GM18909 (cell line): ENCODE data around the gene THAP5.
"Not testable (repeated sequence)": the region's sequence is repeated elsewhere in the genome, so short reads cannot be mapped to it uniquely, and the experiment has no call there.

Experiments
- ATAC-seq: cut with Tn5 transposase; IDR thresholded peaks from one replicate; pipeline ENCODE4 v1.9.1; 2021; ENCODE audit warnings: mild to moderate bottlenecking; ENCODE audit not compliant: unreplicated experiment, poor library complexity

THAP5 gene

GRCh38 chr7:108586274-108586710 lies 16.8 kb upstream of the THAP5 start:
- no peak for ATAC-seq

DNA sequence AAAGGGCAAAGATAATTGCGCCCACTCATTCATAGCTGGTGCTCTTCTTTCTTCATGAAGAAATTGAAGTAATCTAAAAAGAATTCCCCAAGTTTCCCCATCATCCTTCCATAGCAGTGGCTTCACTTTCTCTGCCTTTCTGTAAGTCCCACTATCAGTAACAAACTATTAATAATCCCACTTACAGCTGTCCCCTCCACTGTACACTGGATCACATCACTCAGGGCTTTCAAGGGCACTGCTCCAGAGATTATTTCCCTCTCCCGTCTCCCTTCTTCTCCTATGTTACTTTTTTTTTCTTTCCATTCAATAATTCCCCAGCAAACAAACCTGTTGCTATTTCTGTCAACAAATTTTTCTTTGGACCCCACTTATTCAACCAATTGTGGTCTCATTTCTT lies 16.3 kb upstream of the THAP5 start:
- no peak for ATAC-seq

GRCh38 chr7:108584211-108584610 lies 14.7 kb upstream of the THAP5 start:
- ATAC-seq = no peak

GRCh38 chr7:108581655-108582491 lies 12.4 kb upstream of the THAP5 start:
- ATAC-seq = no peak

DNA sequence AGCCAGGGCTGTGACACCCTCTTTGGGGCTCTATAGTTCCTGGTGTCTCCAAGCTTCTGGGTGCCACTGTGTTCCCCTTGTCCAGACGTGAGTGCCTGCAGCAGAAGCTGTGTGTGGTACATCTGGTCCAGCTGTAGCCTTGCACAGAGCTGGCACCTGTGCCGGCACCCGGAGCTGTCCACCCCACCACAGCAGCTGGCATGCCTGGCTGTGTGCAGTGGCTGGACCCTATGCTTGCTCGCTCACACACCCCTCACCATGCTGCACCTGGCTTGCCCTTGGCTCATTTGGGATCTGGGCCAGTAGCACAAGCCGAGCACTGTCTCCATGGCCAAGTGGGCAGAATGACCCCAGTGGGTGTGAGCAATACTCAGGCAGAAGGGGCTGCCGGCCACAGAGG lies 10.8 kb upstream of the THAP5 start:
- ATAC-seq = no peak

GRCh38 chr7:108578937-108579336 lies 9.4 kb upstream of the THAP5 start:
- no peak for ATAC-seq

DNA sequence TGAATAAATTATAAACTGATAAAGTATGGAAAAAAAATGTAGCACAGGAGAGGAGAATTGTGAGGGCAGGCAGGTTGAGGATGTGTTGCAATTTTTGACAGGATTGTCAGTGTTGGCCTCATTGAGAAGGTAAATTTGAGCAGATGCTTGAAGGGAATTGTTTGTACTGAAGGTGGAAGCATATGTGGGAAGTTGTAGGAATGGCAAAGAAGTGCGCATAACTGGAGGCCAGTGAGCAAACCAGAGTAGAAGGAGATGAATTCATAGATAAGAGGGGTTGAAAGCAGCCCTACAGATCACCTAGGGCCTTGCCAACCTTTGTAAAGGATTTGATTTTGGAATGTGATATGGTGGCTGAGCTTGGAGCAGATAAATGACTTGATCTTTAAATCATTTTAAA lies 6.6 kb upstream of the THAP5 start:
- no peak for ATAC-seq

- no peak for ATAC-seq
Measured at GRCh38 chr7:108575156-108575555, 5.7 kb upstream of the THAP5 start.

- no peak for ATAC-seq
Measured at GRCh38 chr7:108572480-108572879, 3.0 kb upstream of the THAP5 start.

- peak; percentile 25 for ATAC-seq
Measured at GRCh38 chr7:108570146-108570755, 745 bp upstream of the THAP5 start.

- ATAC-seq = no peak
Measured at GRCh38 chr7:108568801-108569380, 615 bp downstream of the THAP5 start.

DNA sequence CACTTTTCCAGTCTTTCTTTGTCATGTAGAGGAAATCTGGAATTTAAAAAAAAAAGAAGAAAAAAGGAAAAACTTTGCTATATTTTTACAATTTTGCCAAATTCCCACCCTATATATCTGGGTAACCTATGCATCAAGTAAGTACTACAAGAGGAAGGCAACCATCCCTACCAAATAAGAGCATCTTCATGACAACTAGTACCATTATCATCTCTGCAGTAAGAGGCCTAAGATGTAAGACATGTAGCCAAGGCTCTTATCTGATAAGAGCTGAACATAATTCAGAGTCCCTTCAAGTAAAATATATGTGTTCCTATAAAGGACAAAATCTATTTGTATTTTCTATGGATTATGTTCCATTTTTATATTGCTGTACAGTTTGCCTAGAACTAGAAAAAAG lies 3.5 kb downstream of the THAP5 start:
- no peak for ATAC-seq

- ATAC-seq = no peak
Measured at GRCh38 chr7:108561047-108561619, 8.4 kb downstream of the THAP5 start.

- no peak for ATAC-seq
Measured at GRCh38 chr7:108559253-108559652, 10.3 kb downstream of the THAP5 start.

- no peak for ATAC-seq
Measured at GRCh38 chr7:108557617-108558016, 11.9 kb downstream of the THAP5 start.

DNA sequence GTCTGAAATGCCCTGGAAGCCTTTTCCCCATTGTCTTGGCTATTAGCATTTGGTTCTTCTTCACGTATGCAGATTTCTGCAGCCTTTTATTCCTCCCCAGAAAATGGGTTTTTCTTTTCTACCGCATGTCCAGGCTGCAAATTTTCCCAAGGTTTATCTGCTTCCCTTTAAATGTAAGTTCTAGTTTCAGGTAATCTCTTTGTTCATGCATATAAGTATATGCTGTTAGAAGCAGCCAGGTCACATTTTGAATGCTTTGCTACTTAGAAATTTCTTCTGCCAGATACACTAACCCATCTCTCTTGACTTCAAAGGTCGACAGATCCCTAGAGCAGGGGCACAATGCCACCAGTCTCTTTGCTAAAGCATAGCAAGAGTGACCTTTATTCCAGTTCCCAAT lies 12.3 kb downstream of the THAP5 start:
- ATAC-seq = no peak

GRCh38 chr7:108556665-108557064 lies 12.8 kb downstream of the THAP5 start:
- ATAC-seq = not testable (repeated sequence)

DNA sequence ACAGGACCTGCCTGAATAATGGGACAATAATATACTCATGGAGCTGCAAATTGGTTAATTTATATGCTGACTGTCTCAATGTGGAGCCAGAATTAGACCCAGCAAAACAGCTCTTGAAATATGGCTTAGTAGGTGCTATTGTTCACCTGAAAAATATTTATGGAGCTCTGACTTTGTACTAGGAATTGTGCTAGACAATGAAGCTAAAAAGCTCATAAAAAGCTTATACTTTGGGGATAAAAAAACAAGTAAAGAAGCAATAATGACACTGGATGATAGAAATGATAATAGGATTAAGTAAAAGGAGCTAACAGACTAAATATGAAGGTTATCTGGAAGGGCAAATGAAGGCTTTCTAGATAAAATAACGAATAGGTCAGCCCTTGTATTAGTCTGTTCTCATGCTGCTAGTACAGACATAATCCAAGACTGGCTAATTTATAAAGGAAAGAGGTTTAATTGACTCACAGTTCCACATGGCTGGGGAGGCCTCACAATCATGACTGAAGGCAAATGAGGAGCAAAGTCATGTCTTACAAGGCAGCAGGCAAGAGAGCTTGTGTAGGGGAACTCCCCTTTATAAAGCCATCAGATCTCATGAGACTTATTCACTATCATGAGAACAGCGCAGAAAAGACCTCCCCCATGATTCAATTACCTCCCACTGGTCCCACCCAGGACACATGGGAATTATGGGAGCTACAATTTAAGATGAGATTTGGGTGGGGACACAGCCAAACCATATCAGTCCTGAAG lies 21.2 kb downstream of the THAP5 start:
- ATAC-seq = not testable (repeated sequence)

DNA sequence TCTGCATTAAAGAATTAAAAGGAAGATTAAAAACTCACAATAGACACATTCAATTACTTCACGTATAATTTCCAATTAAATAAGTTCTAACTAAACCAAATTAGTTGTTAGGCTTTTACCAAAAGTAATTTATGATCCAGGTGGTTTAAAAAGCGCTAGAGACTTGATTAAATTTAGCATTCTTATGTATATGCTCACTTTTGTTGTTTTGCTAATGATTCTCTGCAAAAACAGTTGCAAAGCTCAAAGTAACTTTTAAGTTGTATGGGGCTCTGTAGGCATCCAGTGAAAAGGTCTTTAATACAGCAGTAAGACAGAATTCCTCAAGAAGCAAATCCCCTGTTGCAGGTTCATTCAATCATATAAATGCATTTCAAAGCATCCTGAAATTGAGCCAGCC lies 28.0 kb downstream of the THAP5 start:
- no peak for ATAC-seq

GRCh38 chr7:108538685-108539084 lies 30.8 kb downstream of the THAP5 start:
- not testable (repeated sequence) for ATAC-seq
